Activated CD4-positive, alpha-beta T cell treated with anti-CD3 and anti-CD28 coated beads, Interleukin-2, amount 50 U/mL, for 48 hours (primary cell): Measurements from ENCODE around the gene NEK10.

Source experiments
- DNase-seq, 2 experiments: peaks; one replicate each; pipeline ENCODE4 v3.0.0-alpha.2; 2020

NEK10 gene

GRCh38 chr3:27090275-27091041, 278.7 kb downstream of the NEK10 start:
- DNase-seq, result no peak

DNA sequence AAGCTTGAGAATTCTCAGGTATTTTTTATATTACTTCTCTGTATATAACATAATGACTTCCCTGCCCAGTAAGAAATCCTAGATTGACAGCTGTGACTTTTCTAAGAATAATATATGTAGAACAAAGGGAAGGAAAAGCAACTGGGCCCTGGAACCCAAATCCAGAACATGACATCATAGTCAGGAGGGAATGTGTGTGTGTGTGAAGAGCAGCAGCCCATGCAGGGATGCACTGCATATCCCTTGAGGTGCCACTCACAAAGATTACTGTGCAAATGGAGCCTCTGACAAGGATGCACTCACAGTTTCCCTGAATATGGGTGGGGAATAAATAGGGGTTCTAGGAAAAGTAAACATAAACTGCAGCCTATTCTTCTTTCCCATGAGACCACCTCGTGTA, 279.5 kb downstream of the NEK10 start:
- DNase-seq, result no peak

DNA sequence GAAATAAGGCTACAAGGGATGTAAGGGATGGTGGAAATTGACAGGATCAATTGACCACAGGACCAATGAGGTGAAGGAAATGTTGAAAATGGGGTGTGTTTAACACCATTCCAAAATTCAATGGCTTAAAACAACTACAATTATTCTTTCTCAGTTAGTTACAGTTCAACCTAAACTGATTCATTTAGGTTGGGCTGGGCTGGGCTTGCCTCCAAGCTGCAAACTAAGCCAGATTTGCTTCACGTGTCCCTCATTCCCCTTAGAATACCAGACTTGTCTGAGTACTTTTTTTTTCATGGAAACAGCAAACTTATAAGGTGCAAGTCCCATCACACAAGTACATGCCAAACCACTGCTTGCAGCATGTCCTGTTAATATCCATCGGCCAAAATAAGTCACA, 280.1 kb downstream of the NEK10 start:
- no peak for DNase-seq

- no peak for DNase-seq
These were observed 283.1 kb downstream of the NEK10 start for GRCh38 chr3:27085829-27086730.

GRCh38 chr3:27081992-27082607, 287.1 kb downstream of the NEK10 start:
- no peak for DNase-seq

DNA sequence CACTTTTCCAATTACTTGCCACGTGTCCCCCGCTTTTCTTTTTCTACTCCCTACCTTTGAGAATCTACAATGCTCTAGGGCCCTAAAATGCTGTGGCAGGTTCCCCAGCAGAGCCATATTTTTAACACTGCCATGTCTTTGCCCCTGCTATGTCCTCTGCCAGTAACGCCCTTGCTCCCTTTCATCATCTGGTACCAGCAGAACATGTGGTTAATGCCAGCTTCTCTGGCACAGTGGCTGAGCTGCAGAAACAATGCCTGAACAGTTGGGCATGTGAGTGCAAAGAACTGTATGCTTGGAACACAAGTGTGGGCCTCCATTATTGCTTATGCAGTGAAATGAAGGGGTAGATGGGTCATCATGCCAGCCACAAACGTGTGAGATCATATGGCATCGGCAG, 287.6 kb downstream of the NEK10 start:
- no peak for DNase-seq

GRCh38 chr3:27080258-27080525, 289.0 kb downstream of the NEK10 start:
- DNase-seq, result no peak

DNA sequence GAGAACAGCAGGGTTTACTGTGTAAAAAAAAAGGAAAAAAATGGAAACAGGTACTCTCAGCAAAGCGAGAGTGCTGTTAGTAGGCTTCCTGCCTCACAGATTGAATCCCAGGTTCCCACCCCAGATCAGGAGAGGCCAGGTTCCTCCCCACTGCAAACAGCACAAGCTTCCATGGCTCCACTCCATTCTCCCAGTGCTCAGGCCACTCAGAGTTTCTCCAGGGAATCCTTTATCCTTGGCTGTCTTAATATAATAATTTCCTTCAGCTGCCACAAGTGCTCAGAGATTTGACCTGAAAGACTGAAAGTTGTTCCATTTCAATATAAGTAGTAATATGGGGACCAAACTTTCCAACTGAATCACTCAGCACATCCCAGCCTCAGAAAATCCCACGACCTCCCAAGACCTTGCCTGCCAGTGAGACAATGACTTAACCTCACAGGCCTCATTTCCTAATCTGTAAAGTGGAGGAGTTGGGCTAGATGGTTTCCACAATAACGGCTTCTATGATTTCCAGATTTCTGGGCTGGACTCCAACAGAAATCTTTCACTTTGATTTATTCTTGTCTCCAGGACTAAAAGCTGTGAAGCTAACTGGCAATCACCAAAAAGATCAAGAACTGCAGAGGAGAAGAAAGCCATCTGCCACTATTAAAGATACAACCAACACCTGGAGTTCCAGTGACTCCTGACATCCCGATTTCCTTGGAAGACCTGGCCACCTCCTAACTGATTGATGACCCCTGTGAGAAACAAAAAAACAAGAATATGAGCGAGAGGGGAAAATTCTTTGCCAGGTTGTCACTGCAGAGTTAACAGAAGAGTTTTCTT, 289.5 kb downstream of the NEK10 start:
- DNase-seq, result no peak

GRCh38 chr3:27078246-27078913, 290.8 kb downstream of the NEK10 start:
- no peak for DNase-seq

DNA sequence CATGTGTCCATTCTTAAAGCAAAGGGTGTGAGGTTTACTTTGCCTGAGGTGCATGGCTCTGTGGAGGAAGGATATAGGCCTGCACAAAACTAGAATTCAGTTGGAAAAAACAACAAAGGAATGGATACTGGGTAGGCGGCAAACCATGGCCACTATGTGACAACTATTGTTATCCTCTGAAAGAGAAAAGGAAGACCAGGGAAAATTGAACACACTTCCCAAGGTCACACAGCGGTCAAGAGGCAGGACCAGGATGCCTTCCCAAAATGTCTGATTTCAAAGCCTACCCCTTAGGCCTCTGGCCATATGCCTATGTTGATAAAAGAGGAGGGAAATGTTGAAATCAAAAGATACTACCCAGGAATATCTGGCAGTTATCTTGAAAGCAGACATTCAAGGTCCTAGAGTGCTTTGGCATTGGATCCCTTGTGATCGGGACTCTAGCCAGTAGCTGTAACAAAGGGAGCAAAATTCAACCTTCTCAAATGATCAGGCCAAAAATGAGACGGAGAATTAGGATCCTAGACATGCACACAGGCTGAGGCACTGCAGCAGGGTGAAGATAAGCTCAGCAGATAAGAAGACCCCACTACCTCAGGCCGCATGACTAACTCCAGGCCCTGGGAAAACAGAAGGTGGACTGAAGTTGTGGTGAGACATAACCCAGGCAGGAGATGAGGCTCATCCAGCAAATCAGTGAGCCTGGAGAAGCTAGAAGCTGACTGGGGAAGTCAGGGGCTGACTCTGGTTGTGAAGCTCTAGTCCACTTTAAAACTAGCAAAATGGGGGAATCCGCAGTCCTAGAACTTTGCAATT, 292.2 kb downstream of the NEK10 start:
- no peak for DNase-seq

DNA sequence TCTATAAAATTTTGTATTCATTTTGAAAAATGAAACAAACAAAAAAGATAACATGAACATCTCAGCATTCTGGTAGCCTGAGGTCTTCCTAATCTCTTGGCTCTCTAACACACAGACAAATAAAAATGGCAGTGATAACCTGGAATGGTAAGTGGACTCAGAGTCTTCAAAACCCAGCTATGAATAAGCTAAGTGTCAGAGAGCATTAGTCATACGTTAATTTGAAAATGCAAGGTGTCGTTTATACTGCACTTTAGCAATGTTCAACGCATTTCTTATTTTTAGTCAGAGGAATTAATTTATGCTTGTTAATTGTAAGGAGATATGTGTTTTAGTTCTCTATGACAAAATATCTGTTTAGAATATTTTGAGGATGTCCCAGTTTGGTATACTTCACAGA, 294.3 kb downstream of the NEK10 start:
- no peak for DNase-seq

DNA sequence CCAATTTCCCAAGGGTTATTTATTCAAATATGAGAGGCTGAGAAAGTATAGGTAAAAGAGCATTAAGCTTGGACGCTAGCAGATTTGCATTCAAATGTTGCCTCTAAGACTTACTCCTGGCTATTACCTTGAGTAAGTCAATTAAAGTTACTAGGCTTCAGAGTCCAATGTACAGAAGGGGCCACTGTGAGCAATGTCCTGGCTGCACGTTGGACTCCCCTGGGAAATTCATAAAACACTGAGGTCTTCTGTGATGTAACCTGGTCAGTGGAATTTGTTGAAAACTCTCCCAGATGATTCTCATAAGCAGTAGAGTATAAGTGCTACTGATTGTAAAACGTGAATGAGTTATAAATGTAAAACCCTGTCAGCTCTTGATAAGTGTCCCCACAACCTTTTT, 295.3 kb downstream of the NEK10 start:
- DNase-seq, result no peak

GRCh38 chr3:27072810-27073651, 296.2 kb downstream of the NEK10 start:
- no peak for DNase-seq

DNA sequence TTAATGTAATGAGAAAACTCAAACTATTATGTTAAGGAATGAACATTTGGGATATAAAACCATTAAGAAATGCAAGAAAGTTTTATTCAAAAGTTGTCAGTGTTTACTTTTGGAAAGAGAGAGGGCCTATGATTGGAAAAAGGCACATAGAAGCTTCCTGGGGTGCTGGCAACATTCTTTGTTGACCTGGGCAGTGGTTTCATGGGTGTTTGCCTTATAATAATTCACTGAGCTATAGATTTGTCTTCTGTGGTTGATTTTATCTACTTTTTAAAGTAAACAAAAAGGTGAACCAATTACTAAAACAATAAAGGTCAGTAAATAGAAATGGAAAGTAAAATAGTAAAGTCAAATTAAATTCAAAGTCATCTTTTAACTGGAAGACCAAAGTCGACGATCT, 308.8 kb downstream of the NEK10 start:
- DNase-seq, result no peak
